GM23248 (cell line): ENCODE results near the gene PPP1R26. TPM values are rescaled to one million over a fixed set of nuclear protein-coding genes. Genes with fewer than 3 reads are reported as not detected.

Experiments used
- DNase-seq: peaks from one replicate; pipeline ENCODE4 v3.0.0-alpha.2; 2015
- H2AFZ ChIP-seq: fragments of 200-600 bp; sonication (generic); 2 replicates; pipeline ENCODE4 v1.6.1; 2016; ENCODE audit warnings: antibody characterized with exemption
- H3F3A ChIP-seq: fragments of 200-600 bp; sonication (generic); 2 replicates; pipeline ENCODE4 v1.6.1; 2016; ENCODE audit warnings: mild to moderate bottlenecking, antibody characterized with exemption, mixed run types; ENCODE audit not compliant: insufficient read depth
- H3K27ac ChIP-seq: fragments of 200-600 bp; sonication (generic); 2 replicates; pipeline ENCODE4 v1.5.1; 2016; ENCODE audit warnings: mild to moderate bottlenecking
- H3K27me3 ChIP-seq: fragments of 200-600 bp; sonication (generic); replicated peaks from 2 replicates; pipeline ENCODE4 v1.6.1; 2016; ENCODE audit warnings: mild to moderate bottlenecking; ENCODE audit not compliant: insufficient read depth
- H3K36me3 ChIP-seq: fragments of 200-600 bp; sonication (generic); 2 replicates; pipeline ENCODE4 v1.6.1; 2016; ENCODE audit warnings: low read depth, mild to moderate bottlenecking
- H3K4me1 ChIP-seq: fragments of 200-600 bp; sonication (generic); 2 replicates; pipeline ENCODE4 v1.6.1; 2016; ENCODE audit warnings: mild to moderate bottlenecking; ENCODE audit not compliant: insufficient read depth
- H3K4me2 ChIP-seq: fragments of 200-600 bp; sonication (generic); one replicate; pipeline ENCODE4 v1.6.1; 2016; ENCODE audit warnings: mild to moderate bottlenecking; ENCODE audit not compliant: unreplicated experiment
- H3K4me3 ChIP-seq: fragments of 200-600 bp; sonication (generic); 2 replicates; pipeline ENCODE4 v1.5.1; 2016; ENCODE audit warnings: mild to moderate bottlenecking
- H3K79me2 ChIP-seq: fragments of 200-600 bp; sonication (generic); 2 replicates; pipeline ENCODE4 v1.6.1; 2016; ENCODE audit warnings: mild to moderate bottlenecking; ENCODE audit not compliant: insufficient read depth
- H3K9ac ChIP-seq: fragments of 200-600 bp; sonication (generic); 2 replicates; pipeline ENCODE4 v1.6.1; 2016; ENCODE audit warnings: mild to moderate bottlenecking
- H3K9me2 ChIP-seq: fragments of 200-600 bp; sonication (generic); 2 replicates; pipeline ENCODE4 v1.6.1; 2016; ENCODE audit warnings: mixed run types, mild to moderate bottlenecking, moderate library complexity; ENCODE audit not compliant: insufficient read depth
- H3K9me3 ChIP-seq: fragments of 200-600 bp; sonication (generic); one replicate; pipeline ENCODE4 v1.6.1; 2017; ENCODE audit warnings: low read depth
- H4K20me1 ChIP-seq: fragments of 200-600 bp; sonication (generic); 2 replicates; pipeline ENCODE4 v1.6.0; 2016; ENCODE audit not compliant: insufficient read depth
- EZH2 ChIP-seq: fragments of 200-600 bp; sonication (generic); IDR thresholded peaks from 2 replicates; pipeline ENCODE4 v1.6.1; 2018; ENCODE audit warnings: antibody characterized with exemption, mild to moderate bottlenecking; ENCODE audit not compliant: insufficient read depth, poor library complexity, severe bottlenecking
- EZH2phosphoT487 ChIP-seq: fragments of 200-600 bp; sonication (generic); IDR thresholded peaks from 2 replicates; pipeline ENCODE4 v1.6.1; 2018; ENCODE audit warnings: antibody characterized with exemption, moderate library complexity, mild to moderate bottlenecking, low read depth; ENCODE audit not compliant: insufficient read depth
- WGBS, 2 experiments: methylation state at CpG; one replicate each; pipeline ENCODE4 v1.1.6; 2015 to 2017; ENCODE audit warnings: low lambda C conversion rate in 2 of 2, low coverage in 1 of 2; ENCODE audit errors: missing lambda C conversion rate in 2 of 2; 5-methylcytosine and 5-hydroxymethylcytosine counted together
- in situ Hi-C: fragments of 300-500 bp; cut with MboI; formaldehyde crosslinking; loops from 2 replicates; pipeline ENCODE4 v1.15.0; 2020
- polyA plus RNA-seq: library from polyadenylated mRNA; unstranded; fragments of >200 nt; fragmentation: Nextera tagmentation; extraction: Ambion mirVana; gene quantifications from 2 replicates; pipeline ENCODE4 v1.2.1, GENCODE V29; 2016
- total RNA-seq: library from RNA; depleted of rRNA; stranded (reverse); fragments of >200 nt; shearing (Covaris generic); gene quantifications from 2 replicates; pipeline ENCODE4 v1.2.3, GENCODE V29; 2014

Gene PPP1R26
- total and polyA plus RNA-seq, 2 experiments from 2014 or later: 2.2 to 13.4 TPM

GRCh38 chr9:135489188-135489906, 9.8 kb downstream of the PPP1R26 start:
- Histone ChIP-seq H3K36me3 (no peaks in the 10 kb centered on the region; the same call in 1 of the 2 replicates), H3F3A (no peaks in the 10 kb centered on the region), H3K4me2 (no peak overlapping the region), H2AFZ (no peak overlapping the region), H3K4me1 (no peaks in the 10 kb centered on the region), H3K27me3 (no peaks in the 10 kb centered on the region), H4K20me1 (no peaks in the 10 kb centered on the region), H3K27ac (no peak overlapping the region), H3K9ac (no peak overlapping the region), H3K79me2 (no peaks in the 10 kb centered on the region), H3K9me3 (no peaks in the 10 kb centered on the region), H3K9me2 (no peaks in the 10 kb centered on the region), H3K4me3 (no peak overlapping the region)
- in situ Hi-C loops: no loop called here
- 82 to 86% methylated on average over 18 of the region's 18 CpGs for WGBS, 2 experiments
- TF ChIP-seq EZH2phosphoT487 (no peak), EZH2 (no peak)
- no peak for DNase-seq

- Histone ChIP-seq H3F3A (no peaks in the 10 kb centered on the region), H3K27ac (no peak overlapping the region), H3K9me2 (no peaks in the 10 kb centered on the region), H3K4me1 (no peaks in the 10 kb centered on the region), H3K36me3 (no peaks in the 10 kb centered on the region), H3K4me3 (no peak overlapping the region), H3K79me2 (no peaks in the 10 kb centered on the region), H3K27me3 (no peaks in the 10 kb centered on the region), H4K20me1 (no peaks in the 10 kb centered on the region), H2AFZ (no peak overlapping the region), H3K9ac (no peak overlapping the region), H3K4me2 (no peak overlapping the region), H3K9me3 (no peaks in the 10 kb centered on the region)
- 85% methylated on average over 16 of the region's 16 CpGs for WGBS, 2 experiments
- no peak for DNase-seq
- TF ChIP-seq EZH2phosphoT487: no peak
- TF ChIP-seq EZH2: no peak
- in situ Hi-C loops: no loop called here
These were observed 10.7 kb downstream of the PPP1R26 start for GRCh38 chr9:135490166-135490870.

- H3K4me1 ChIP-seq: no peaks in the 10 kb centered on the region
- no peaks in the 10 kb centered on the region for H3K9me3 ChIP-seq
- no peak for DNase-seq
- no peak overlapping the region for H3K9ac ChIP-seq
- H3K79me2 ChIP-seq: no peaks in the 10 kb centered on the region
- no peak overlapping the region for H2AFZ ChIP-seq
- in situ Hi-C loops: no loop called here
- no peaks in the 10 kb centered on the region for H3K9me2 ChIP-seq
- H3F3A ChIP-seq: no peaks in the 10 kb centered on the region
- H4K20me1 ChIP-seq: no peaks in the 10 kb centered on the region
- no peaks in the 10 kb centered on the region for H3K27me3 ChIP-seq
- no peaks in the 10 kb centered on the region for H3K36me3 ChIP-seq
- no peak overlapping the region for H3K4me3 ChIP-seq
- no peak overlapping the region for H3K4me2 ChIP-seq
- 75% methylated on average over 18 of the region's 18 CpGs for WGBS, 2 experiments
- no peak overlapping the region for H3K27ac ChIP-seq
- TF ChIP-seq EZH2phosphoT487: no peak
- no peak for TF ChIP-seq EZH2
These were observed 11.4 kb downstream of the PPP1R26 start for GRCh38 chr9:135490980-135491464.

- Histone ChIP-seq H4K20me1 (no peaks in the 10 kb centered on the region), H3F3A (no peaks in the 10 kb centered on the region), H3K27ac (no peak overlapping the region), H3K4me1 (no peaks in the 10 kb centered on the region), H3K27me3 (no peaks in the 10 kb centered on the region), H3K4me2 (no peak overlapping the region), H3K9ac (no peak overlapping the region), H3K4me3 (no peak overlapping the region), H3K9me2 (no peaks in the 10 kb centered on the region), H3K36me3 (no peaks in the 10 kb centered on the region), H3K9me3 (no peaks in the 10 kb centered on the region), H2AFZ (no peak overlapping the region), H3K79me2 (no peaks in the 10 kb centered on the region)
- WGBS, 2 experiments: 50 to 62% methylated on average over 4 of the region's 4 CpGs
- no peak for DNase-seq
- in situ Hi-C loops: no loop called here
- TF ChIP-seq EZH2 (no peak), EZH2phosphoT487 (no peak)
These were observed 12.2 kb downstream of the PPP1R26 start for GRCh38 chr9:135491764-135492163.
